Smooth muscle cell (in vitro differentiated cells): ENCODE measurements around the gene MEIS1. TPM values are rescaled to one million over a fixed set of nuclear protein-coding genes. Genes with fewer than 3 reads are reported as not detected.

Experiments
- DNase-seq: peaks from one replicate; lab custom pipeline; 2025; ENCODE audit not compliant: unreplicated experiment; lab: John Stamatoyannopoulos, UW
- H2AFZ ChIP-seq: fragments of 200-600 bp; sonication (generic); 2 replicates; pipeline ENCODE4 v1.6.0; 2016; ENCODE audit warnings: antibody characterized with exemption, low read depth, mild to moderate bottlenecking
- H3F3A ChIP-seq: fragments of 200-600 bp; sonication (generic); 2 replicates; pipeline ENCODE4 v1.6.0; 2017; ENCODE audit warnings: antibody characterized with exemption, low read depth
- H3K27ac ChIP-seq: fragments of 200-600 bp; sonication (generic); 2 replicates; pipeline ENCODE4 v1.5.1; 2016; ENCODE audit warnings: low read depth, mild to moderate bottlenecking
- H3K27me3 ChIP-seq: fragments of 200-600 bp; sonication (generic); 2 replicates; pipeline ENCODE4 v1.6.1; 2016; ENCODE audit warnings: low read depth, mild to moderate bottlenecking
- H3K36me3 ChIP-seq: fragments of 200-600 bp; sonication (generic); 2 replicates; pipeline ENCODE4 v1.5.1; 2016; ENCODE audit warnings: low read depth
- H3K4me1 ChIP-seq: fragments of 200-600 bp; sonication (generic); 2 replicates; pipeline ENCODE4 v1.5.1; 2016; ENCODE audit warnings: low read depth
- H3K4me2 ChIP-seq: fragments of 200-600 bp; sonication (generic); 2 replicates; pipeline ENCODE4 v1.6.0; 2016; ENCODE audit warnings: mild to moderate bottlenecking
- H3K4me3 ChIP-seq: fragments of 200-600 bp; sonication (generic); 2 replicates; pipeline ENCODE4 v1.5.1; 2016; ENCODE audit warnings: mild to moderate bottlenecking
- H3K79me2 ChIP-seq: fragments of 200-600 bp; sonication (generic); 2 replicates; pipeline ENCODE4 v1.6.0; 2016; ENCODE audit warnings: low read depth, mild to moderate bottlenecking
- H3K9ac ChIP-seq: fragments of 200-600 bp; sonication (generic); 2 replicates; pipeline ENCODE4 v1.6.0; 2016; ENCODE audit warnings: low read depth
- H3K9me3 ChIP-seq: fragments of 200-600 bp; sonication (generic); replicated peaks from 2 replicates; pipeline ENCODE4 v1.5.1; 2016; ENCODE audit warnings: low read depth
- H4K20me1 ChIP-seq: fragments of 200-600 bp; sonication (generic); 2 replicates; pipeline ENCODE4 v1.6.0; 2016; ENCODE audit warnings: low read depth
- WGBS: methylation state at CpG from one replicate; pipeline ENCODE4 v1.1.7; 2016; ENCODE audit warnings: low lambda C conversion rate; 5-methylcytosine and 5-hydroxymethylcytosine counted together
- polyA plus RNA-seq: library from polyadenylated mRNA; unstranded; fragments of >200 nt; fragmentation: Nextera tagmentation; extraction: Ambion mirVana; gene quantifications from 2 replicates; pipeline ENCODE4 v1.2.1, GENCODE V29; 2016
- total RNA-seq: library from RNA; depleted of rRNA; stranded (reverse); fragments of >200 nt; gene quantifications from 2 replicates; pipeline ENCODE4 v1.2.3, GENCODE V29; 2014
- TF ChIP-seq, protein P1 (sequence below): fragments of 200-600 bp; sonication (generic); IDR thresholded peaks from 2 replicates; pipeline ENCODE4 v1.5.1; 2017; ENCODE audit warnings: borderline replicate concordance, mild to moderate bottlenecking, antibody characterized with exemption; ENCODE audit not compliant: insufficient read depth, poor library complexity, severe bottlenecking

Gene MEIS1
- total and polyA plus RNA-seq, 2 experiments from 2014 or later, result 15.6 to 15.8 TPM

DNA sequence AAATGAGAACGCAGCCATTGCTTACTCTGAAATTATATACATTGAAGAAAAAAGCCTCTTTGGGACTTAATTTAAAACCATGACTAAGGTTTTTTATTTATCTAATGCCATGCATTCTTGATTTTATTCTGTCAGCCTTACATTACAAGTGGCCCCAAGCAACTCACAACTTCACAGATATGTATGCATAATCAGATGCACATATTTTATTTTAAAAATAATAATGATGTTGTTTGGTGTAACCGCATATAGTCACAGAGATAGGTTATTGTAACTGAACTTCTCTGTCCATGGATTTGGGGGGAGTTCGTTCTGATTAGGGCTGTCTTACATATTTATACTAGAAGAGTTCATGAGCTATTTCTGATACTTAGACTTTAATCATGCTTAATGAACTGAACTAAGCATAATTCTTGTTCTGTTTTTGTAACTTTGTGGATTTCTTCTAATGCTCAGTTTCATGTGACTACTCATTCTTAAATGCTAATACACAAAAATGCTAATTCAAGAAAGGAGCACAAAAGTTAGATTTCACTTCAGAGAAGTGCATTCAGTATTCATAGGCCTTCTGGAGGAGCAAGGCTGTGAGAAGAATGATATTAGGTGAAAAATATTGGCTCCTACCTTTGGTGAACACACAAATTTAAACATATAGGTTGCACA lies 26.2 kb downstream of the MEIS1 start:
- H3K4me2 ChIP-seq, result no peak overlapping the region
- H3K27me3 ChIP-seq, result no peaks in the 10 kb centered on the region
- WGBS, result 98% methylated on average over 3 of the region's 3 CpGs
- H4K20me1 ChIP-seq, result peaks cover 16% of the 10 kb centered on the region
- H3K4me3 ChIP-seq, result no peak overlapping the region
- DNase-seq, result no peak
- H3K36me3 ChIP-seq, result no peaks in the 10 kb centered on the region
- peaks cover 23% of the 10 kb centered on the region for H3K79me2 ChIP-seq
- H3K9ac ChIP-seq, result no peak overlapping the region
- TF ChIP-seq, protein P1, sequence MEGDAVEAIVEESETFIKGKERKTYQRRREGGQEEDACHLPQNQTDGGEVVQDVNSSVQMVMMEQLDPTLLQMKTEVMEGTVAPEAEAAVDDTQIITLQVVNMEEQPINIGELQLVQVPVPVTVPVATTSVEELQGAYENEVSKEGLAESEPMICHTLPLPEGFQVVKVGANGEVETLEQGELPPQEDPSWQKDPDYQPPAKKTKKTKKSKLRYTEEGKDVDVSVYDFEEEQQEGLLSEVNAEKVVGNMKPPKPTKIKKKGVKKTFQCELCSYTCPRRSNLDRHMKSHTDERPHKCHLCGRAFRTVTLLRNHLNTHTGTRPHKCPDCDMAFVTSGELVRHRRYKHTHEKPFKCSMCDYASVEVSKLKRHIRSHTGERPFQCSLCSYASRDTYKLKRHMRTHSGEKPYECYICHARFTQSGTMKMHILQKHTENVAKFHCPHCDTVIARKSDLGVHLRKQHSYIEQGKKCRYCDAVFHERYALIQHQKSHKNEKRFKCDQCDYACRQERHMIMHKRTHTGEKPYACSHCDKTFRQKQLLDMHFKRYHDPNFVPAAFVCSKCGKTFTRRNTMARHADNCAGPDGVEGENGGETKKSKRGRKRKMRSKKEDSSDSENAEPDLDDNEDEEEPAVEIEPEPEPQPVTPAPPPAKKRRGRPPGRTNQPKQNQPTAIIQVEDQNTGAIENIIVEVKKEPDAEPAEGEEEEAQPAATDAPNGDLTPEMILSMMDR, result no peak
- peaks cover 13% of the 10 kb centered on the region for H3K4me1 ChIP-seq
- no peak overlapping the region for H3K27ac ChIP-seq
- no peak overlapping the region for H2AFZ ChIP-seq
- H3K9me3 ChIP-seq, result no peaks in the 10 kb centered on the region
- H3F3A ChIP-seq, result peaks cover 35% of the 10 kb centered on the region

DNA sequence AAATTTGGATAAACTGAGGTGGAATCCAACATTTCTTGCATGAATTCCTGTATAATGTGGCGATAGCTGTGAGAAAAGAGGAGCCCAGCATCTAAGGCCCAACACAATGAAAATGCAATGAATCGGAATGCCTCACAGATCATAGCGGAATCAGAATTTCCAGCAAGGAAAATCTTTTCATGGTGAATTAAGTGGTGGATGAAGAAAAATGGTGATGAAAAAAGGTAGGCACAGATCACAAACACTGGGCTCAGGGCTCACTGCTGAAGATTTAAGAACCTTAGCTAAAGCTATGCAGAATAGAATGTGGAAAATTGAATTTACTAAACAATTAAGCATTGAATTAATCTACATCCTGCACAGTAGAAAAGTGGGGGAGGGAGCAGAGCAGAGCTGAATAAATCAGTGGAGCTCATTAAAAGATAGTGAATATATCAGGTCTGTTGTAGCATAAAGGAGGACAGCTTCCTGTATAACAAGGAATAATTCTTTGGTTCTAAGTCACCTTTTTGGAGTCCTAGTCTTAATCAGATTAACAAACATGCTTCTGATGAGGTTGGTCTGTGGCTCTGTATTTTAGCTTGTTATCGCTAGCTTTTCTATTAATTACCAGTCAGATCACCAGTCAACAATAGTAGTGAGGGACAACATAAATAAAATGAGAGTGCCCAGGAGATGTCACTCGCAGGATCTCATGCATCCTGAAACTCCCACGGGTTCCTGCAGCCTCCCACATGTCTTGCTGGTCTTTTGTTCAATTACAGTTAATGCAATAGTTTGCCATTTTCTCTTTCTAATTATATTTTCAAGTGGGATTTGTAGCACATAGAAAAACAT lies 27.0 kb downstream of the MEIS1 start:
- Histone ChIP-seq H2AFZ (no peak overlapping the region), H3K9ac (no peak overlapping the region), H3K9me3 (no peaks in the 10 kb centered on the region), H3F3A (peaks cover 35% of the 10 kb centered on the region), H3K4me2 (peak overlapping the region; percentile 42), H3K27ac (no peak overlapping the region), H3K4me3 (no peak overlapping the region), H3K4me1 (peaks cover 13% of the 10 kb centered on the region), H3K79me2 (peaks cover 23% of the 10 kb centered on the region), H3K27me3 (no peaks in the 10 kb centered on the region), H4K20me1 (peaks cover 16% of the 10 kb centered on the region), H3K36me3 (no peaks in the 10 kb centered on the region)
- DNase-seq, result no peak
- TF ChIP-seq, protein P1, result no peak
- 70% methylated on average over 6 of the region's 6 CpGs for whole genome bisulfite sequencing

DNA sequence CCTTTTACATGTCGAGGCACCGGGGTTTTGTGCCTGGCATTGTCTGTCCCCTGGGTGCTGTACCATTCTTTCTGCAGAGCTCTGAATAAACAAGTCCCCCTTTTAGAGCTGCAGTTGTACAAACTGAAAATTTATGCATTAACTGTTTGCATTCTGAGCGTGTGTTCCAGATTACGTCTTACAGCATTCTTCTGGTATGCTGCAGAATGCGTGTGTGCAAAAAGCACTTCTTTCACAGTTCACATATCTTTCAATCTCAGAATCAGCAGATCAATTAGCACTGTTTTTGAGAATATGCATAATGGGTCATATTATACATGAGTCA lies 27.5 kb downstream of the MEIS1 start:
- Histone ChIP-seq H3K9me3 (no peaks in the 10 kb centered on the region), H4K20me1 (peaks cover 16% of the 10 kb centered on the region), H3K4me3 (no peak overlapping the region), H3K27ac (peak overlapping the region; percentile 33), H2AFZ (no peak overlapping the region), H3K4me1 (peaks cover 13% of the 10 kb centered on the region), H3K27me3 (no peaks in the 10 kb centered on the region), H3K4me2 (peak overlapping the region; percentile 42), H3K36me3 (no peaks in the 10 kb centered on the region), H3K9ac (no peak overlapping the region), H3F3A (peaks cover 35% of the 10 kb centered on the region), H3K79me2 (peaks cover 20% of the 10 kb centered on the region)
- WGBS, result 30% methylated on average over 5 of the region's 5 CpGs
- DNase-seq, result no peak
- TF ChIP-seq, protein P1, result no peak
